CD4-positive, alpha-beta T cell treated with Interferon alpha-2 for 1 hour (primary cell): Measurements from ENCODE around the gene RUNX1.

Experiments used
- DNase-seq, 2 donors: peaks; one replicate each; pipeline ENCODE4 v3.0.0-alpha.2; 2020 to 2022

Gene RUNX1

DNA sequence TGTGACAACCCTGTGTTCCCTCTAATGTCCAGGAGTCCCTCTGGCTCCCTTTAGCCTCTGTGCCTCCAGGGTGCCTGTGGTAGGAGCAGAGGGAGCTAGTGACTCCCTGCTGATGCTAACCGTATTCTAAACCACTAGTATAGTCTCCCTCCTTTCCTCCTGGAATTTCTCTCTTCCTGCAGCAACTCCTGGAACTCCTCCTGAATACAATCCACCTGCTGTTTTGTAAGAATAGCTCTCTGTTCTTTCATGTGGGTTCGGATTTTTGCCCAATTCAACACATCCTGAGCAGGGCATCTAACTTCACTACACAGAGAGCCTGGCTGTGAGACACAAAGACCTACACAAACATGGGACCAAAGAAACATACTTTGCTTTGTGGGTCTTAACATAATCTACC is 107.9 kb downstream of the RUNX1 start:
- DNase-seq = no peak

DNA sequence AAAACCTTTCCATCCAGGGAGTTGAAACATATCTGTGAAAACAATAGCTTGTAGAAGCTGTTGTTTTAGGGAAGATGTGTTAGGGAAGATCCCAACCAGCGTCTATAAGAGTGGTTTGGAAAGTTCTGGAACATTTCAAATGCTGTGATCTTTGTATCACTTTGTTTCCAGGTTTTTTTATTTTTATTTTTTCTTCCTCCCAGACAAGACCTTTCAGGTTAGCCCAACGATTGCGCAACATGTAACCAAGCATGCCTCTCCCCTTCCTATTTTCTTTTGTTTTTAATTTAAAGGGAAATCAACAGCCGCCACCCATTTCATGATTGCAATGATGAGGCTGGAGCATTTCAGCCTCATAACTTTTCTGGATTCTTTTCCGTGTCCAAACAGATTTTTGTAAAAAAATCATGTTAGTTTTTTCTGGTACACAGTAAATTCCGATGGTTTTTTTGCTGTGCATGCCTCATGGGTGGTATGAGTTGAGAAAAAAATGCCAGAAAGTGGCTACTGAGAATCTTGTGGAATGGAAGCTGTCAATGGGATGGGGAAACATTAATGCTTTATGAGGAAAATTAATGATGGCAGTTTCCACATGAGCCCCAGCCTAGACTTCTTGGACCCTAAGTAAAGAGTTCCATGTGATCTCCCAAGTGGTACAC is 109.3 kb downstream of the RUNX1 start:
- no peak for DNase-seq

DNA sequence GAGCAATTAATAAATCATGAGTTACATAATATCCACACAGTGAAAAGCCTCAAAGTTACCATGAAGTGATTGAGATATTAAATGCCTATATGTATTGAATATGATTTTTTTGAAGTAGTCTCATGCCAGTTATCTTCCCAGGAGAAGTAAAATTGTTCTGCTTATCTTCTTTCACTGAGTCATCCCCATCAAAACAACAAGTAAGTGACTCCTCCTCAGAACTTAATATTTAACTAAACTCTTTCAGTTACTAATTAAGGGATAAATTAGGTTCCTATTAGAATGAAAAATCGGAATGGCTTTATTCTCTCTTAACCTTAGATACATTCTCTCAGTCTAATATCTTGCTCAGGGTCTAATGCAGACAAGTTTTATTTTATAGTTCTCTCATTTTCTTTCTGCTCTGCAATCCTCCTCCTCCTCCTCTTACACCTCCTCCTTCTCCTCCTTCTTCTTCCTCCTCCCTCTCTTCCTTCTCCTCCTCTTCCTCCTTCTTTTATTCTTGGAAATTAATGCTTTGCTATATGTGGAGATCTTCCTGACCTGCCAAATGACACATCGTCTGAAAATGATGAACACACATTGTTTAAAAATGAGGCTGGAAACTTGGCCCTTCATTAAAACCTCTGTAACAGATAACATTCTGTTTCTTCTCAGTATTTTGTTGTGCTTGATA is 110.9 kb downstream of the RUNX1 start:
- no peak for DNase-seq

DNA sequence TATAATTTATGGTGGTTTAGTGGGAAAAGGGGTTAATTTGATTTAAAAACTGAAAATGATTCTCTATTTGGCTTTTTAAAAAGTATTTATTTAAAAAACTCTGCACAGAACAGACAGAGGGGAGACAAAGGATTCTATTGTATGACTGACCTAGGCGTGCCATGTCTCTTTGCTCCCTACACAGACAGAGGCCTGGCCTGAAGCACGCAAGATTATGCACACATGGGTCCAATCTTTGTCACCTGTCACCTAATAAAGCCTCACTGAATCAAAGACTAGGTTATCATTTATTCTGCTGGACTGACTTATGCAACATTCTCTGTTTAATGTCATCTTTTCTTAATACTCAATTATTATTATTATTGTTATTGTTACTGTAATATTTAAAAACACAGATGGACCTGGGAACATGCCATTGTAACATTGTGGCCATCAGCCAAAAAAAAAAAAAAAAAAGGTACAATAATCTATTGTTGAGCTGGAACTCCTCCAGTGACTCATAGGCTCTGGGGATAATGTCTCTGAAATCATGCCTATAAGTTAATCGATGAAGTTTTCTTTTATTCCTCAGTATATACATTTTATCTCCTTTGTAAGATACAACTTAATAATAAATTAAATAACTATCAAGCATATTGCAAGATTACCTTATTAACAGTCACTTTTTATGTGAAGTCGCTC is 112.1 kb downstream of the RUNX1 start:
- no peak for DNase-seq

DNA sequence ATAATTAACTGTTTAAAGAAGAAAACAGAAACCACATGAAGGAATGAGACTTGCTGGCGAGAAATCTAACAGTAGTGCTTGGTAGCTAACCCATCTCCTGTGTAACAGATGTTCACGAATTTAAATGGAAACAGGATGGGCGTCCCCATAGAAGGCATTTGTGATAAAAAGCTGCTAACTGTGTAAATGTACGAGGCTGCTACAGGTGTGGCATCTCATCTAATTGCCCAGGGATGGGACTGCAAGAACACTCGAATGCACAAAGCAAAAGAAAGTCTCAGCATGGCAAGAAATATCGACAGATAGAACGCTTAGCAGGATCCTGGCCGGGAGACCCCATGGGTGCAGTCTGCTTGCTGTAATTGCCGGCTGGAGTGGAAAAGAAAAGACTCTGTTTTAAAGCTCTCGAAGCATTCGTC is 112.7 kb downstream of the RUNX1 start:
- DNase-seq = peak; percentile 19 to 55

DNA sequence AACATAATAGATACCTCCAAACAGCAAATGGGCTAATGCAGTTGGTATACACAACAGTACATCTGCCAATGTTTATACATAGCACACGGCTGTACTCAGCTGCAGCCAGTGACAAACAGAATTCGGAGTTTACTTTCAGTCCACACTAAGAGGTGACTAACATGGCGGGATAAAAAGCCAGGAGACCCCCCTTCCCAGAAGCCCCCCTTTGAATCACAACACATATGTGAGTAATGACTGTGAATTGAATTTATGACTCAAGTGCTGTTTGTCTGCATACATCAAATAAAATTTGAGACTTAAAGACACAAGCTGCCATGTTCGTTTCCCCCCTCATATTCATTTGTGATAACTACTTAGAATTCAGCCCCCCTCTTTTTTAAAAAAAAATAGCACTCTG is 113.2 kb downstream of the RUNX1 start:
- no peak for DNase-seq

DNA sequence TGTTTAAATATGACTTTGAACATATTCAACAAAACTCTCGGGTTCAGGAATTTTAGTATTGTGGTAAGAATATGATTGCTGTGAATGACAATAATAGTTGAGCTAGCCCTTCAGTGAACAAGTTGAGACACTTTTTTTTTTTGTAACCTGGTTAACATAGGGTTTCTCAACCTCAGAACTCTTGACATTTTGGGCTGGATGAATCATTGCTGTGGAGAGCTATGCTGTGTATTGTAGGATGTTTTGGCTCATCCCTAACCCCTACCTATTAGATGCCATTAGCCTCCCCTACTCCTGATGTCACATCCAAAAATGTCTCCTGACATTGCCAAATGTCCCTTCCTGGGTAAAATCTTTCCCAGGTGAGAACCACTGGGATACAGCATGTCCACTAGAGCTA is 113.7 kb downstream of the RUNX1 start:
- no peak for DNase-seq

DNA sequence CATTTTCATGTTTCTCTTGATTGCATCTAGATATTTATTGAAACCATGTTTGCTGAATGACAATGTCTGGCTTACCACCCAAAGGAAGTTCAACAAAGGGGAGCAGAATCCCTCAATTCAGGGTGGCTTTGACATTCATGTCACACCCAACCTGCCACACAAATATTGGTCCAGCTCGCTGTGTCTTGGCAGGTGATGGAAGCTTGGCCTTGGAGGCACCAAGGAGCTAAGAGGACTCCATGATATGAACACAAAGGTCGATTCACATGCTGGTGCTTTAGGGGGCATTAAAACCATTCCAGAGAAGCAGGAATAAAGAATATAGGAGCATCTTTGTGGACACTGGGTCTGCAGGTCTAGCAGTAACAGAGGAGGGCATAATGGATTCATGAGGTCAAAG is 114.8 kb downstream of the RUNX1 start:
- DNase-seq = no peak

DNA sequence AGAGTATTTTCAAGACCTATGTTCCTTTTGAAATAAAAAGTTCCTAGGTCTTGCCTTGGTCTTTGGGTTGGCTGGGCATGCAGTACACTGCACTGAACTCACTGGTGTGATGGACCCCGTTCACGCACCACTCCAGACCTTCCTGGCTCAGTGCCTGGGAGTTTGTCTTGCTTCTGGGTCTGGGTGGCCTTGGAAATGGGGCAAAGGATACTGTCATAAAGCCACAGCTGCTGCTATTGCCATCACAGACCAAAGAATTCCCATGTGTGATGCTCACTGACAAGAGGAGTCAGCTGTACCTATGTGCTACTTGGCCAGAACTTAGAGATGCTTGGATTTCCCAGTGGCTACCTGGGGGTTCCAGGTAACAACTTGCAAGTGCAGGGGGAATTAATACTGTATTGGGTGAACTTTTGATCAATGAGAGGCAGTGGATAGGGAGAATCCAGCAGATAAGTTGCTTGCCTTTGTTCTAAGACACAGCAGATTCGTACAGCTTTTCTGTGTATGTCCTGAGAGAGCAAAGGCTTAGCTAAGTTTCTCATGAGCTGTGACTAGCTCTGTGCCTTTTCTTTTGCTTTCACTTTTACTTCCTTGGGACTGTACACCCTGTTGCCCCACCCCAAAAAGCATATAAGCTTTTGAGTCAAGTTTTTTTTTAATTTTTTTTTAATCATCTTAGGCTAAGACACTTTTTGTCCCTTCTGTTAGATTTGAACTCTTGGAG is 115.3 kb downstream of the RUNX1 start:
- peak; percentile 52 to 82 for DNase-seq

DNA sequence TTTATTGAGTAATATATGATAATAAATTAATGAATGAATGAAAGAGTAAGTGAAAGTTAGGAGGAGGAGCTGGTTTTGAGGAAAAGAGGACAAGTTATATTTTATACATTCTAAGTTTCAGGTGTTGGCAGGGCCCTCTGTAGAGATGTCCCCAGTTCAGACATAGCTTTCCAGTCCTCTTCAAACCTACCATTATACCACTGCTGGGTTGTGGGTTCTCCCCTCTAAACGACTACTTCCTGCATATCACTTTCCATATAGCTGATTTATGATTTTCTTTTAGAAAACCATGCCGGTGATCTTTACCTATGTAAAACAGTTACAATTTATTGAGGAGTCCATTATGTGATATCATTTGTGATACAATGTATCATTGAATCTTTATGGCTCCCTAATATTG is 116.9 kb downstream of the RUNX1 start:
- peak in 1 of 2 donors; percentile 23 for DNase-seq

DNA sequence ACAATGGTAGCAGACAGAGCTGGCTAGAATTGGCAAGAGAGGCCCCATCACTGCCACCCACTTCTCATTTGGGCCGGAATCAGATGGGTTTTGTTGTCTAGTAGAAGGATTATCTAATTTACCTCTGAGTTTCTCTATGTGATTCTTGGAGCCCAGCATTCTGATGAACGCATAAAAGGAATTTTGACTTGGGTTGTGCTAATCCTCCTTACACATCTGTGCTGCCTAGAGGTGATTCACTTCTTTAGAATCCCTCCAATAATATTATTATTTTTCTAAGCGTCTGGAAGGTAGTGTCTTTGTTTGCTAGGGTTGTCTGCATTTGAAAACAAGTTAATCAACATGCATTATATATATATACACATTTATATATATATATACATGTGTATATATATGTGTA is 118.1 kb downstream of the RUNX1 start:
- no peak for DNase-seq

DNA sequence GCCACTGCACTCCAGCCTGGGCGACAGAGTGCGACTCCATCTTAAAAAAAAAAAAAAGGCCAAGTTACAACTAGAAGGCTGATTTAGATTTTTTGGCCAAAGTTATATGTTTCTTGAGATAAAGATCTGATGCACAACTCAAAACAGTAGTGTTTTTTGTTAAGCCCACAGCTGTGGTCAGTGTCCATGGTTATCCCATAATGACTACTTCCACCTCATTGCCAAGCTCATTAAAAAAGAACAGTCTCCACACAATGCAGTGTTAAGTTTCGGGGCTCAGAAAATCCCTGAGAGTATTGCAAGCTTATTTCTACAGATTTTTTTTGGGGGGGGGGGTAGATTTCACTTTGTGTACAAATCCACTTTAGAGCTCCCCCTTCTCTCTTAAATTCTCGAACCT is 120.5 kb downstream of the RUNX1 start:
- DNase-seq = no peak

DNA sequence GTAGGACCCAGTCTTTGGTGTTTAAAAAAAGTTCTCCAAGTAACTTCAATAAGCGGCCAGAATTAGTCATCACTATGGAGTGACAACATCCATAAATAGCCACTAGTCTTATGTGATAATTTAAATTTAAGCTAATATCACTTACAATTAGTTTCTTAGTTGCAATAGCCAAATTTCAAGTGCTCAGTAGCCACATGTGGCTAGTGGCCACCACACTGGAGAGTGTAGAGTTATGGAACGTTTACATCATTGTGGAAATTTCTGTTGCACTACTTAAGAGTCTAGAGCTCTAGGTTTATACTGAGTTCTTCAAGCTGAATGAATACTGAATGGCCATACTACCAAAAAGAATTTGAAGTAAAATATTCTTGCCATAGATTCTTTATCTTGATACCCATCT is 121.1 kb downstream of the RUNX1 start:
- DNase-seq = no peak

DNA sequence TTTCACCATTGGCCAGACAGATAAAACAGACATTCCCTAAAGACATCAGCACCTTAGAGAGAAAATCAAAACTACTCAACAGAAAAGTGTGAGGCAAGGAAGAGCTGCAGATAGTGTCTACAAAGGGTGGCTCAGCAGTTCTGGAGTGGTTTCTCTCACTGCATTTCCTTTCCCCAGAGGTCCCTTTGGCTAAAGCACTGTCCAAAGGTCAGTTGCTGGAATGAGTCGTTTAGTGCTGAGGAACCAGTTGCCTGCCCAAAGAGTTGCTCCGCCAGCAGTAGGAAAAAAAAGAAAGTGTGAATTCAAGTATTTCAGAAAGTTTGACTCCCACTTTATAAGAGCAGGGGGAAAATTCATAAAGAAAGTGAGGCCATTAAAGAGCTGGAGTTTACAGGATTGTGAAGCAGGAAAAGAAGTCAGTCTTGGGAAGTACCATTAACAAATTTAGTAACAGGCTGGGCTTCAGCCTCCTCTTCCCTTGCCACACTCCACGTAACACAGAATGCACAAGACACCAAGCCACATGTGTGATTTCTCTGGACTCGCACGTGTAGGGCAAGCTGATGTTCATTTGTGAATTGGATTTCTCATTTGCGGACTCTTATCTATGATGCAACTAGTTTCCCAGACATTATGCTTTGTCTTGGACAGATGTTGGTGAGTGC is 122.2 kb downstream of the RUNX1 start:
- DNase-seq = no peak

DNA sequence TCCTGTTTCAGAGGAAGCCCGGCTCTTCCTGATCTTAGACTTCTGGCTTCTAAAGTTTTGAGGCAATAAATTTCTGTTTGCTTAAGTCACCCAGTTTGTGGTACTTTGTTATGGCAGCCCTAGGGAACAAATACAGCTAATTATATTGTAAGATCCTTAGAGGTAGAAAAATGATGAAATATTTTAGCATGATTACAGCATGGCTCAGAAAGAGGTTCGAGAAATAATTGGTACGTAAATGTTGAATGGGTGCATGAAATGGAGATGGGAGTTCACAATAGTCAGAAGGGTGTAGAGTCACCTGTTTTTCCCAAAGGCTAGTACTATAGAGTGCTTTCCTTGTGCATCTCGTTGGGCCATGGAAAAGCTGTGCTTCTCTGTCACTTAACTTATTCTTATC is 123.5 kb downstream of the RUNX1 start:
- DNase-seq = no peak

DNA sequence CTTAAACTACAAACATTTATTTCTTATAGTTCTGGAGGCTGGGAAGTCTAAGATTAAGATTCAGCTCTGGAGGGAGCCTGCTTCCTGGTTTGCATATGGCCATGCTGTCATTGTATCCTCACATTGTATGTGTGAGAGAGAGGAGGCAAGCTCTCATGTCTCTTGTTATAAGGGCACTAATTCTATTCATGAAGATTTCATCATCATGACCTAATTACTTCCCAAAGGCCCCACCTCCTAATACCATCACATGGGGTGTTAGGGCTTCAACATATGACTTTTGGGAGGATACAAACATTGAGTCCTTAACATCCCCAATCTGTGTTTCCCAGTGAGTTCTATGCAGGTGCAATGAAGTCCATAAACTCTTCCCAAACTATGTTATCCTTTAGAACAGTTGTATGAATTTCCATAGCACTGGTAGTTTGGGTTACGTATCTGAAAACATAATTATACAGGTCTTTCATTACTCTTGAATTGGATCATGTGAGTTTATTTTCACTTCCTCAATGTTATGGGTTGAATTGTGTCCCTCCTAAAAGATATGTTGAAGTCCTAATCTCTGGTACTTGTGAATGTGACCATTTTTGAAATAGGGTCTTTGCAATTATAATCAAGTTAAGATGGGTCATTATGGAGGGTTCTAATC is 124.2 kb downstream of the RUNX1 start:
- DNase-seq = no peak

DNA sequence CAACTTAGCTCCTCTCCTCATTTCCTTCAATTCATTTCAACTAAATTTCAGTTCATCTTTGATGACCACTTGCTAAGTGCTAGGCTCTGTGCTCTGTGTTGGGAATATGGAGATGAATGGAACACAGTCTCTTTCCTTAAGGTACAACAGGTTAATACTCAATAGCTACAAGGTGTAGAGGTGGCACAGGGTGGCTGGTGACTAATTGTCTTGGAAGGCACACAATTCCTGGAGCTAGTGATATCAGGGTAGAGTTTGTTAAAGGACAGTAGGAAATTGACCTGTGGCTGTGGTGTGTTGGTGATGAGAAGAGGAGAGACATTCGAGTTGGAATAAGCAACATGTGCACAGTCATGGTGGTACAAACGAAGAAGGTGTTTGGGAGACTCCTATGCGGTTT is 124.9 kb downstream of the RUNX1 start:
- no peak for DNase-seq

DNA sequence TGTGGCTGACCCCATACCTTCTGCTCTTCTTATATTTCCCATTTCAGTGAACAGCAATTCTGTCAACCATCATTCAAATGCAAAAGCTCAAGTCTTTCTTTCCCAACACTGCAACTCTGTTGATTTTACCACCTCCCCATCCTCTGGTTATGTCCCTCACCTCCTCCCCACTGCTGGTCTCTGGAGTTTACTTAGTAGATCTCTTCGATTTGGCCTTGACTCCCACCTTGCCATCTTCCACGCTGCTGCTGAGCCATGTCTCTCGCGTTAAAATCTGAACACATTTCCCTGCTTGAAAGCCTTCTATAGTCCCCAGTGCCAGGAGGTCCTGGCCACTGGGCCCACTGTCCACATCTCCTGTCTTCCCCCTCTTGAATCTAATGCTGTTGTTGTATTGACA is 125.5 kb downstream of the RUNX1 start:
- DNase-seq = no peak

DNA sequence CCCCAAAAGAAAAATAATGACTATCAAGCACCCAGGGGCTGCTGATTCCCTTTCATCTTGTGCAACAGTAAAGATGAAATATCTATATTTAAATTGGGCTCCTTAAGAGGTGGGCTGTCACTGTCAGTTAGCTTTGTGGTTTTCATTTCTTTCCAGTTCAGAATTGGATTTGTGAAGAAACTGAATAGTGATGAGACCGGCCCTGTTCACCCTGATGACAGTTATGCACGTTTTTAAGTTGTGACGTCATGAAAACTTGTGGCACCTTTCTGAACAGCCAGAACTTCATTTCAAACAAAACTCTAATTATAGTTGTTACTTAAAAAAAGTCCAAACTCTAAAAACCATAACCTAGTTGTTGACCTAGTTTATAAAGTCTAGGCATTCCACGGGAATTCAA is 125.9 kb downstream of the RUNX1 start:
- no peak for DNase-seq

DNA sequence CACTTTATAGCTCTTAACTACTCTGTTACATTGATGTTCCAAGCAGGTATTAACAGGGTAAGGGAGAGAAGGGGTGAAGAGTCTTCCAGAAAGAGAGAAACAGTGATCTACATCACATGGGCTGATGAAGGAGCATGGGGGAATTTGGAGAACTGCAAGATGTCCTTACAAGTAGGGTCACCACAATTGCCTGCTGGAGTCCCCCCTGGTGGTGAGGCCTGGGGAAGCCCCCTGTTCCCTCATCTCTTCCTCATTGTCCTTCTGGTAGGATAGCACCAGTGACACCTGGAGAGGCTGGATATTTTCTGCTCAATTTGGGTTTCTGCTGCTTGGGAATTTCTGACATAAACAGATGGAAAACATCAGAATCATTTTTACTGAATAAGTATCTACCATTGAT is 126.6 kb downstream of the RUNX1 start:
- DNase-seq = no peak

DNA sequence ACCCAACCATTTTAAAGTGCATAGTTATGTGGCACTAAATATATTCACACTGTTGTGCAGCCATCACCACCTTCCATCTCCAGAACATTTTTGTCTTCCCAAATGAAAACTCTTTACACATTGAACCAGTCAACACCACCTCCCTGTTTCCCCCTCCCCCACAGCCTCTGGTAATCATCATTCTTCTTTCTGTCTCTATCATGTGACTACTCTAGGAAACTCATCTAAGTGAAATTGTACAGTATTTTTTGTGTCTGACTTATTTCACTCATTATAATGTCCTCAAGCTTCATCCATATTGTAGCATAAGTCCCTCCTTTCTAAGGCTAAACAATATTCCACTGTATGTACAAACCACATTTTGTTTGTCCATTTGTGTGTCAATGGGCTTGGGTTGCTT is 128.0 kb downstream of the RUNX1 start:
- no peak for DNase-seq

DNA sequence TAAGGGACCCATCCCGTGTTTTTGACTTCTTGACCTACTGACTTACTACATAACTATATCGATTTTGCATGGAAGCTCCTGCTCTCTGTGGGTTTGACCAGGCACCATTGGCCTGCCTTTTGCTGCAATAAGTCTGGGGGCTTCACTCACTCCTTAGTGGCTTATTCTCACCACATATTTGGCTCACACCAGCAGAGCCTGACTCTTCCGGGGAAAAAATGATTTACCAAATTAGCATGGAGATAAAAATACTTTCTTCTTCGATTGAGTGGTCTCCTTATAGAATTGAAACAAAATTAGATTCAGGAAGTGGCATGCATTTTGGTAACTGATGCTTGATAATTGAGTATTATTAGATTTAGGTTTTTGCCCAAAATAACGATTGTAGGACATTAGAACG is 129.7 kb downstream of the RUNX1 start:
- no peak for DNase-seq

DNA sequence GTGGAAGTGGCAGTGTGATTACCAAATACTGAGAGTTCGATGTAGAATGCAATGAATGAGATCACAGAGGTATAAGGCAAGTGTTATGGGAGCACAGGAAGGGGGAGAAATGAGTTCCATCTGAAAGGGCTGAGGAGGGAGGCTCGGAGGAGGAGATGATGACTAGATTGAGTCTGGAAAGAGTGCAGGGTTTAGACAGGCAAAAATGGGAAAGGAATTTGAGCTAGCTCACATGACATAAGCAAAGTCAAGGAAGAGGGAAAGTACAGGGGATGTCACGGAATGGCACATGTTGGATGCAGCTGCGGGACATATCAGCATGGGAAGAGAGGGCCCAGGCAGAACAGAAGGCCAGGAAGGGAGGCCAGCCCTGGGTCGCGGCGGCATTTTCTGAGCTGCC is 132.7 kb downstream of the RUNX1 start:
- no peak for DNase-seq
